BJ (cell line): ENCODE measurements around the gene TGFBRAP1. TPM values are rescaled to one million over a fixed set of nuclear protein-coding genes. Genes with fewer than 3 reads are reported as not detected.
"Not testable (repeated sequence)": the region's sequence is repeated elsewhere in the genome, so short reads cannot be mapped to it uniquely, and the experiment has no call there.

Experiments
- CTCF ChIA-PET: fragments of 350-600 bp; formaldehyde crosslinking; extraction: SDS; loops from one replicate; lab custom pipeline; 2021; ENCODE audit warnings: antibody characterized with exemption, inconsistent platforms; lab: Yijun Ruan, JAX
- POLR2A ChIA-PET: fragments of 300-600 bp; sonication (Branson Sonifier 250); formaldehyde crosslinking; extraction: SDS; loops from one replicate; lab custom pipeline; 2021; ENCODE audit warnings: antibody characterized with exemption; lab: Charles Lee
- DNase-seq: peaks from one replicate; pipeline ENCODE4 v3.0.0-alpha.2; 2011; ENCODE audit warnings: low read depth
- H3K27me3 ChIP-seq: 2 replicates; pipeline ENCODE4 v1.6.0; 2011; ENCODE audit warnings: low read length; ENCODE audit not compliant: control insufficient read depth, insufficient read depth
- H3K36me3 ChIP-seq: 2 replicates; pipeline ENCODE4 v1.5.1; 2011; ENCODE audit warnings: low read length; ENCODE audit not compliant: control insufficient read depth, insufficient read depth
- H3K4me3 ChIP-seq: 2 replicates; pipeline ENCODE4 v1.5.1; 2011; ENCODE audit warnings: low read depth, mild to moderate bottlenecking, control low read depth, low read length
- polyA plus RNA-seq: library from polyadenylated mRNA; depleted of rRNA; stranded (reverse); fragments of >200 nt; gene quantifications from 2 replicates; pipeline ENCODE4 v1.2.3, GENCODE V29; 2011
- TF ChIP-seq, protein P1 (sequence below): IDR thresholded peaks from 2 replicates; pipeline ENCODE4 v1.5.1; 2011; ENCODE audit warnings: low read depth, mild to moderate bottlenecking, control low read depth, inconsistent platforms, low read length, moderate library complexity; ENCODE audit not compliant: insufficient read depth

The TGFBRAP1 gene
- polyA plus RNA-seq, 1 experiment, result 8.3 TPM

- TF ChIP-seq, protein P1, sequence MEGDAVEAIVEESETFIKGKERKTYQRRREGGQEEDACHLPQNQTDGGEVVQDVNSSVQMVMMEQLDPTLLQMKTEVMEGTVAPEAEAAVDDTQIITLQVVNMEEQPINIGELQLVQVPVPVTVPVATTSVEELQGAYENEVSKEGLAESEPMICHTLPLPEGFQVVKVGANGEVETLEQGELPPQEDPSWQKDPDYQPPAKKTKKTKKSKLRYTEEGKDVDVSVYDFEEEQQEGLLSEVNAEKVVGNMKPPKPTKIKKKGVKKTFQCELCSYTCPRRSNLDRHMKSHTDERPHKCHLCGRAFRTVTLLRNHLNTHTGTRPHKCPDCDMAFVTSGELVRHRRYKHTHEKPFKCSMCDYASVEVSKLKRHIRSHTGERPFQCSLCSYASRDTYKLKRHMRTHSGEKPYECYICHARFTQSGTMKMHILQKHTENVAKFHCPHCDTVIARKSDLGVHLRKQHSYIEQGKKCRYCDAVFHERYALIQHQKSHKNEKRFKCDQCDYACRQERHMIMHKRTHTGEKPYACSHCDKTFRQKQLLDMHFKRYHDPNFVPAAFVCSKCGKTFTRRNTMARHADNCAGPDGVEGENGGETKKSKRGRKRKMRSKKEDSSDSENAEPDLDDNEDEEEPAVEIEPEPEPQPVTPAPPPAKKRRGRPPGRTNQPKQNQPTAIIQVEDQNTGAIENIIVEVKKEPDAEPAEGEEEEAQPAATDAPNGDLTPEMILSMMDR, result no peak
- Histone ChIP-seq H3K27me3 (no peaks in the 10 kb centered on the region), H3K4me3 (peak overlapping the region; percentile 48), H3K36me3 (no peaks in the 10 kb centered on the region)
- ChIA-PET POLR2A (no interaction called here), CTCF (interaction anchor here (0.6 to 1.7 kb wide), 4 partner anchors 12 to 213 kb away, joined by 3 to 4 read pairs (median 4); no protein-coding TSS in a partner anchor)
- DNase-seq, result no peak
Observed at GRCh38 chr2:105328281-105329196, 996 bp downstream of the TGFBRAP1 start.

DNA sequence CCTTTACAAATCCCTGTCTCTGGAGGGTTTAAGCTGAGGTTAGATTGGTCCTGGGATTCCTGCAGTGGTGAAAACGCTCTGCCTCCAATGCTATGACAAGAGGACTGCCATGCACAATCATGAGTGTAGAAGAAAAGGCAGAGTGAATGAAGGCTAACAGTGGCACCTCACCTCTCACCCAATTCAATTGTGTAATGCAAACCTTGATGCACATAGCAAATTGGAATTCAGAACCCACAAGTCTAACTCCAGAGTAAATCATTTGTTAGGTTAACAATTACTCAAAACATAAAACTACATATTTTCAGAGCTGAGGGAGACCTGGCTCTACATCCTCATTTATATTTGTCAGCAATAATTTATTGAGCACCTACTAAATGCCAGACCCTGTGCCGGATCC is 1.8 kb downstream of the TGFBRAP1 start:
- ChIA-PET CTCF (interaction anchor here (0.6 to 1.7 kb wide), 5 partner anchors 8 to 212 kb away, joined by 3 to 4 read pairs (median 3); no protein-coding TSS in a partner anchor), POLR2A (no interaction called here)
- Histone ChIP-seq H3K36me3 (peaks cover 2% of the 10 kb centered on the region; the same call in 1 of the 2 replicates), H3K4me3 (no peak overlapping the region), H3K27me3 (no peaks in the 10 kb centered on the region)
- TF ChIP-seq, protein P1, result no peak
- DNase-seq, result no peak

DNA sequence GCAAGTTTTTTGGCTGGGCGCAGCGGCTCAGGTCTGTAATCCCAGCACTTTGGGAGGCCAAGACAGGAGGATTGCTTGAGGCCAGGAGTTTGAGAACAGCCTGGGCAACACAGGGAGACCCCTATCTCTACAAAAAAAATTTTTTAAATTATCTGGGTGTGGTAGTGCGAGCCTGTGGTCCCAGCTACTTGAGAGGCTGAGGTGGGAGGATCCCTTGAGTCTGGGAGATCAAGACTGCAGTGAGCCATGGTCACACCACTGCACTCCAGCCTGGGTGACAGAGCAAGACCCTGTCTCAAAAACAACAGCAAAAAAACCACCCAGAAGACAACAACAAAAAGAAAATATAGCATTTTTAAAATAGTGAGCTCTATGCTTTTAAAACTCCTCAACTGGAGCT is 2.3 kb downstream of the TGFBRAP1 start:
- H3K36me3 ChIP-seq, DNase-seq, H3K4me3 ChIP-seq, POLR2A ChIA-PET, H3K27me3 ChIP-seq: not testable (repeated sequence)
- CTCF ChIA-PET, result interaction anchor here (0.6 to 1.4 kb wide), 3 partner anchors 8 to 49 kb away, joined by 3 read pairs; no protein-coding TSS in a partner anchor

DNA sequence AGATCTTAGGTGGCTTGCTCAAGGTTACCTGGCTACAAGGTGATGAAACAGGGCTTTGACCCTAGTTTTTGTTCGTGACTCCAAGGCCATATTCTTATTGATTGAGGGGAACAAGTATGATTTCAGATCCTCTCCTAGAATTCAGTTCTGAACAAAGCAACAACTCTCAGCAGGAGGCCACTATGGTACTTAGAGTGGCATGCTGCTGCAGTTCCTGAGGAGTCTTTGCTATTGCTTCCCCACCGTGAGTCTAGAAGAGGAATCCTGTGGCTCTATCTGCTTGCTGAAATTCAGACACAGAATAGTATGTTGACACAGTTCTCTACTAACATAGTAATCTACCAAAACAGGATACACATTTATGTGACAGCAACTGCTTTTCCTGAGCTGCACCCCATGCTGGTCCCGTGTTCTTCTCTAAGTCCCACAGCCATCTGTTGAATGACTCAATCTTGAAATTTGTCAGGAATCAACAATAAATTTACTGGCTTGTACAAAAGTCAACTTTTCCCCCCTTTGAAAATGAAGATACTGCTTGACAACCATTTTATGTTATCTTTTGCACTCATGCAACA is 4.1 kb downstream of the TGFBRAP1 start:
- TF ChIP-seq, protein P1, result no peak
- Histone ChIP-seq H3K36me3 (peaks cover 2% of the 10 kb centered on the region; the same call in 1 of the 2 replicates), H3K4me3 (no peak overlapping the region), H3K27me3 (no peaks in the 10 kb centered on the region)
- peak; percentile 73 for DNase-seq
- ChIA-PET POLR2A (no interaction called here), CTCF (interaction anchor here (1.3 to 1.4 kb wide), 3 partner anchors 19 to 37 kb away, joined by 3 to 4 read pairs (median 3); no protein-coding TSS in a partner anchor)

DNA sequence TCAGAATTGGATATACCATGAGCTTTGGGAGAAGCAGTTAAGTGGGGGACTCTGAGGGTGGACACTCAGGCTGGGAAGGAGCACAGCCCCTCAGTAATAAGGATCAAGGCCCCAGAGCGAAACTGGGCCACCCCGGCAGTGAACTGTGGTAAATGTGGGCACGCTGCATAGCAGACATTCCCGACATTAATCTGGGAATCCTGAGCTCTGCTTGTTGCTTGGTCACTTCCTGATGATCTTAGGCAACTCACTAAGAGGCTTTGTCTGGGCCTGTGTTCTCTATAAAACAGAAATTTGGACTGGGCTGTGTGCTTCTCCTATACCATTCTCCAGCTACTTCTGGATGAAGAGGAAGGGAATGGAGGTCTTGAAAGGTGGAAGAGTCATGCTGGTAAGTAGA is 4.8 kb downstream of the TGFBRAP1 start:
- ChIA-PET POLR2A (no interaction called here), CTCF (interaction anchor here (1.3 to 1.4 kb wide), 2 partner anchors 20 to 30 kb away, joined by 3 read pairs; no protein-coding TSS in a partner anchor)
- Histone ChIP-seq H3K4me3 (no peak overlapping the region), H3K36me3 (peaks cover 2% of the 10 kb centered on the region; the same call in 1 of the 2 replicates), H3K27me3 (no peaks in the 10 kb centered on the region)
- peak; percentile 27 for DNase-seq
- TF ChIP-seq, protein P1, result no peak
